CD4-positive, alpha-beta T cell treated with Interleukin-6 for 4 hours (primary cell): ENCODE results near the gene ABCA8.
"Not testable (repeated sequence)": the region's sequence is repeated elsewhere in the genome, so short reads cannot be mapped to it uniquely, and the experiment has no call there.

Source experiments
- DNase-seq: peaks from one replicate; pipeline ENCODE4 v3.0.0-alpha.2; 2020; ENCODE audit warnings: mixed read lengths

Gene ABCA8

DNA sequence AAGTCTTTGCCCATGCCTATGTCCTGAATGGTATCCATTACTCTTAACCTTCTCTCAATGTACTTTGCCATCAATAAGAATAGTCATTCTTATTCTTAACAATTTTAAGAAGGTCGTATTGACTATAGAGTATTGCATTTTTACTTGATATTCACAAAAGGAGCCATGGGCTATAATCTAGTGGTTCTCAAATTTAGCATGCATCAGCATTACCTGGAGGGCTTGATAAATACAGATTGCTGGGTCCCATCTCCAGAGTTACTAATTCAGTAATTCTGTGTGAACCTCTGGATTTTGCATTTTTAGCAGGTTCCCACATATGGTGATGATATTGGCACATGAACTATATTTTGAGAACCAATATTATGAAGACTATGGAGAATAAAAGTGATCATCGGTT, 89.6 kb downstream of the ABCA8 start:
- no peak for DNase-seq

DNA sequence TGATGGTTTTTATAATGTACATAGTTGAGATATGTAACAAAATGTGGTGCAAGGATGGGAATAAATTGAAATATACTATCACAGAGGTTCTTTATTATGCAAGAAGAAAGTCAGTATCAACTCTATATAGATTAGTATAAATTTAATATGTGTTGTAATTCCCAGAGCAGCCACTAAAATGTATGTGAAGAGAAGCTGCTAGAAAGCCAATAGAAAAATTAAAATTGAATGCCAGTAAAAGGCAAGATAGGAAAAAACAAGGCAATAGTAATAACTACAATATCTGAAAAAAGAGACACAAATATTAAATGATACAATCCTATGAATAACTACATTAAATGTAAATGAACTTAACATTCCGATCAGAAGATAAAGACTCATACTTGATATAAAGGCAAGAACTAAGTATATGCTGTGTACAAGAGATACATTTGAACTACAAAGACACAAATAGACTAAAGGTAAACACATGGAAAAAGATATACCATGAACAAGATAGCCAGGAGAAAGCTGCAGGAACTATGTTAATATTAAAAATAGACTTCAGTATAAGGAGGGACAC, 92.0 kb downstream of the ABCA8 start:
- DNase-seq: no peak

DNA sequence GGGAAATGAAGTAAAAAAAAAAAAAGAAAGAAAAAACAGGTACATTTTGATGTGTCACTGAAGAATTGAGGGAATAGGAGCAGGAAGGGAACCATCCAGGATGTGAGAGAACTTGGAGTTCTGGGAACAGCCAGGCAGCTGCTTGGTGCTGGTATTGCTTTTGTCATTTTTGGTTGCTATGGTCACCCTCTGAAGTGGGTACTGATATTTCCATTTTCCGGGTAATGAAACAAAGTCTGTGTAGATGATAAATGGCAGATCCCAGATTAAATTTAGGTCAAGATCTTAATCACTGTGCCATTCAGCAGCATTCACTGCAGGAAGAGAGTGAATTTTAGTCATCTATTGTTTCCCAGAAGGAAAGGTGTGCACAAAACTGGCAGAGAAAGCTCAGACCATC, 93.6 kb downstream of the ABCA8 start:
- no peak for DNase-seq

DNA sequence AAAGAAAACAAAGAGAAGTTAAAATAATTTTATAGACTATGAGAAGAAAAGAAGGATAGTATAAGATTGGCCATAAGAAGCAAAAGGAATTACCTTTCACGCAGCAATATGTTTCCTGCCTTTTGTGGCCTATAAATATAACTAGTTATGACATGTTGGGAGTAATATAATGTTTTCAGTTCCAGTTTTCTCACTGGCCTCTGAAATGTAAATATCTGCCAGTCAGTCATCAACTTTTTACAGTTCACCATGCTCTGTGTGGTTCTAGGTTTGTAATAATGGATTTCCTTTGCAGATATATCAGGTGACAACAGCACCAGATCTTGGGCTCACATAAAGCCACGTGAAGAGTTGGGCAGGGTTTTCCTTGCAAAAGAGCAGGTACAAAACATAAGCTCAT, 94.3 kb downstream of the ABCA8 start:
- no peak for DNase-seq

DNA sequence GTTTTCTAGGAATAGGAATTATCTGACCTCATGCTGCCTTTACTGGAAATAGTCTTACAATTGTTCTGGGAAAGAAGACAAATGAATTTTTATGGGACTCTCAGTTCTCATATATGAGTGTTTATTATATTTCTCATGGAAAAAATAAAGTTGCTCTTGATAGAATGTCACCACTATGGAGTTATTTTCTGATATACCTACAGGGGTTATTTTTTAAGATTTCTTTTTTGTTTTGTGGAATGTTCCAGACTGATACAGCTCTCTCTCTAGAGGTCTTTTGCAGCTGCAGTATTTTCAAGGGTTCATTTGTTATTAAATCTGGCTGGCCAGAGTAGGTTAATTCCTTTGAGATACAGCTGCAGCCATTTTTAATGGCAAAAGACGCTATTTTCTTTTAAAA, 100.7 kb downstream of the ABCA8 start:
- DNase-seq: no peak

DNA sequence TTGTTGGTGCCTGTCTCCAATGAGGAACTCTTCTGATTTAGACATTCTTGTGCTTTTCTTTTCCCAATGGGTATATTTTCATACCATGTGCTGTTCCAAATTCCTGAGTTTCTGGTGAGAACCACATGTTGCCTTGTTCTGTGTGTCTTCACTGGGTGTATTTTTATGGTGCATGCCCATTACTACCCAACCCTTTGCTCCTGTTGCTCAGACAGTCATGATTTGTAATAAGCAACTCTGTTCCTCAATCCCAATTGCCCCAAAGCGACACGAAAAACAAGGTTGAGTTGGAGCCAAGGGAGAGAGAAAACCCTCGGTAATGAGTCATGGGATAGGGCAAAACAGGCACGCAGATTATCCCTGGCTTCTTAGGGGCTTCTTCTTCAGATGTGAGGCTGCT, 101.8 kb downstream of the ABCA8 start:
- DNase-seq: no peak

DNA sequence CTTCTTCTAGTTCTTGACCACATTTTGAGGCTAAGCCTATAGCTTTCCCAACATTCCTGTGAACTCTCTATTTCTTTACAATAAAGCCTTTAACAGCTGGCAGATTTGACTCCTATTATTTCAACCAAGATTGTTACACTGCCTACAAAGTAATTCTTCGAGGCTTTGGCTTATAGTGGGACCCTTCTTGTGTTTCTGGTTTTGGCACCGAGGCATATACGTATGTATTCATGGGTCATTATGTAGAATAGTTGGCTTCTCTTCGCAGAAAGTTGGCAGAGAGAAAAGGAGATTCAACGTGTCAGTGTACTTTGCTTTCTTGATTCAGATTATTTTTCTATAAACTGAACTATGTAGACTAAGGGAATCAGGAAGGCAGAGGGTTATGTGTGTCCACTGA, 102.2 kb downstream of the ABCA8 start:
- DNase-seq: no peak

DNA sequence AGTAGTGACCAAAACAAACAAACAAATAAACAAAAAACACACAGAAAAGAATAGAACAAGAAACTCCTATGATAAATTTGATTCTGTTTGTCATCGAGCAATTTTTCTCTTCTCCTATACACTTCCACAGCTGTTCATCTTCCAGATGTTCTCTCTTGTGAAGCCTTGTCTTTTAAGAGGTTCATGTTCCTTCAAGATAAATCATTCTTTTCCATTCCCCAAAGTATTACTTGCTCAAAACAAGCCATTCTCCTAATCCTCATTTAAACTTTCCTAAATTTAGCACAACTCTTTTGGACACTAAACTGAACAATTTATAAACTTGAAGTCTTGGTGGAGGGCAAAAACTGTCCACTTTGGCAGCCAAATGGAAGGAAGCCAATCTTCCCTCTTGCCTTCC, 103.3 kb downstream of the ABCA8 start:
- no peak for DNase-seq

DNA sequence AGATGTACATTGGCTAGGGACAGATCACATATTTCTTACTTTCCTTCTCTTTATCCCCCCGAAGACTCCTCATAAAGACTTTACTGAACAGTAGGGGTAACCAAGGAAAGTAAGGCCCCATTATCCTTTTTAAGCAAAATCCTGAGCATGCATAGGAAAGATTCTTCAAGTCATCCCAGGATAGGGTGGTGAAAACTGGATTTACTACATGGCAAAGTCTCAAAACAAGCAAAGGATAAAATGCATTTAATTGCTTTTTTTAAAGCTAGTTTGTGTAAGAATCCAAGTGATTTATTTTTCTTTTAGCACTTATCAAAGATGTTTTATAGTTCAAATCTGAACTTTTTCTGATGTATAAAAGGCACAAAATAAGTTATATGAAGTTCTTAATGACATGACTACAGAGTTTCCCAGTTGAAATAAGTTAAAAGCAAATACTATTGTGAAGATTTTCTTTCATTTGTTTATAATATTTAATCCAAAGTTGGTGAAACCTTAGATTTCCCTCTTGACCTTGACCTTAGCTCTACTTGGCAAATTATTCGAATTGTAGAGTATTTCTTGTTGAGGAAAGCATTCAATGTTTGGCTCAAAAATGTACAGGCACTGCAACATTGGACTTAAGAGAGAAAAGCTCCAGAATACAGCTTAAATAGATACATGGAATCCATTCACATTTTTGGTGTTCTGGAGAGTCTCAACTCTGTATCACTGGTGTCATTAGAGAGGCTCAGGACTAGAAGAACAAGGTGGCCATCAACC, 104.3 kb downstream of the ABCA8 start:
- no peak for DNase-seq

DNA sequence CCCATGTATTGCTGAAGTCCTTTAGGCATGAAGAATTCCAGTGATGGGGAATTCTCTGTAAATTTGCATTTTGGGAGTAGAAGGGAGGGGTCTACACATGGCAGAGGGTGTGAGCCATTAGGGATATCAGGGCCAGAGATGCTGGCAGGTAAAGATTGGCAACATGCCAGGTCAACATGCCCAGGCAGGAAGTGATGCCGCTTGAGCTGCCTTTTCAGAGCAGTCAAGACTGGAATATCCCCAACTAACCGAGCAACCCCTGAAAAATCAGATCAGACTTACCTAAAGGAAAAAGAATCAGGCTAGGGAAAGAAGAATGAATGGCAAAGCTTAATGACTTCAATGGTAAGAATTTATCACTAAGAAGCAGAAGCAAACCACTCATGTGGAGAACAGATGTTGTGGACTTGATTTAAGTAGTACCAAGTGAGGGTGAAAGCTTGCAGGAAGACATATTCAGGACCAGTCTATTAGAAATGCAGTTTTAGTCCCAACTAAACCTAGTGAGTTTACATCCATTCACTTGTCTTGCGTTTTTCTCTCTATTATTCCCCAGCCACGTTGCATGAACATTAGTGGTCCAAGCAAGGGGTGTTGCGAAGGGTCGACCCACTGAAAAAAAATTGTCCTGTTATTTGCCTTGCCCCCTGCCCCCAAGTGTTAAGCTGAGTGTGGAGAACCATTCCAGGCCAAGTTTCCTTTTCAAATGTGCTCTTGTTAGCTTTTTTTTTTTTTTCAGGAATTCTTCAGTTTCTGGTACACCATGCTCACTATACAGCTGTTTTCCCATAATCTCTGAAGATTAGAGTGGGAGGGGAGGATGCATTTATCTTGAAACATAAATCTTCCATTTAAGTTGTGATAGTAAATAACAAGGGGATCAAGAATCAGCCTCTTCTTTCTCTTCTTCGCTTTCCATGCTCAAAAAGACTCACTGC, 105.2 kb downstream of the ABCA8 start:
- DNase-seq: no peak

DNA sequence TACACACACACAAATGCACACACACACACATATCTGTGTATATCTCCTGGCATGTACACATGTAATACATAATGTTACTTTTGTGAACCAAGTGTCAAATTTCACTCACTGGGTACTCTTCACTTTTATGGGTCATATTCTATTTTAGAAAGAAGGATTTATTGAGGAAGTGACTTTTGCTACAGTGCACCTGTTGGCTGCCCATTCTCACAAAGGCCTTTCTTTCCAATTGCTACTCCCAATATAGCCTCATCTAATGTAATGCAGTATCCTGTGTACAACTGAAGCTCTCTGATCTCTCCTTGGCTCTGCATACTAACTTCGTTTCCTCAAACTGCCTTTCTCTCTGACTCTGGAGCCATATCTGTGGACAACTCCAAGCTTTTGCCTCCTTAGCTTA, 107.5 kb downstream of the ABCA8 start:
- DNase-seq: no peak

DNA sequence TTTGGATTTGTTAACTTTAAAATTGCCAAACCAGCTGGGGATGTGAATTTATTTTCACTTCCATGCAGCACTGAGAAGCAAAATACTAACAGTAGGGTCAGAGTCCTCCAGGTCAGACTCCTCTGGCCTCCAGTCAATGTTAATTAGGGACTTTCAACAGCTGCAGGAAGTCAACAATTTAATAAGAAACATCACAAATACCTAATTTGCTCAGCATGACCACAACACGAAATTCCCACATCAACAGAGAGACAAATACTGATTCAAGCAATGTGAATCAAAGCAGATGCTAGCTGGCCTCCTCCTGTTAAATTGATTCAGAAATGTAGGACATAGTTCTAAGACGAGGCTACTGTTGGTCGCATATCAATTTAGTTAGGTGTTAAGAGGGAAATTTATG, 111.7 kb downstream of the ABCA8 start:
- DNase-seq: no peak

DNA sequence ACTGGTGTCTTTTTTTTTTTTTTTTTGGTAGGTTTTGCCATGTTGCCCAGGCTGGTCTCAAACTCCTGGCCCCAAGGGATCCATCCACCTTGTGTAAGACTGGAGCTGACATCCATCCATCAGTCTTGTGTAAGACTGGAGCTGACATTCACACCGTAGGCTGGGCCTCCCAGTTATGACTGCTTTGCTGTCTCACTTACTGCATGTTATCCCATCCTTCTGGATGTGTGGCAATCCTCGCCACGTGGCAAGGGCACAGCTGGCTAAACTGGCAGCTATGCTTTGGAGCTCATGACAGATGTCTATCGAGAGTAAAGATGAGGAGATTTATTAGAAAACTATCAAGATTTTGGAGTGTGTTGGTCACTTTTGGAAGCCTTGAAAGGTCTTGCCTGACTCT, 115.1 kb downstream of the ABCA8 start:
- no peak for DNase-seq

DNA sequence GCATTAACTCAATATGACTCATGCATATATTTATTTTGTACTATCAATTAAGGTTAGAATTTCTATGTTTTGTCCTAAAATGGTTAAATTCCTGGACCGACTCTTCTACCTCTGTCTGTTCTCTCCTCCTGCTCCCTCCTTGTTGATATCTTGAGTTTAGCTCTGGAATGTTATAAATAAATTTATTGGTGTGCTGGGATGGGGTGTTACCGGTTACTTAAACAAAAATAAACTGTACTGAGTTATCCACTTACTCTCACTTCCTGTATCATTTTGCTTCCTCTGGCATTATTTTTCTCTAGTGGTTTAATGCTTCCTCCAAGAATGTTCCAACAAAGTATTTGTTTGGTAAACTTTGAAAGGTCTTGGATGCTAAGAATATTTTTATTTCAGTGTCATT, 120.1 kb downstream of the ABCA8 start:
- no peak for DNase-seq

DNA sequence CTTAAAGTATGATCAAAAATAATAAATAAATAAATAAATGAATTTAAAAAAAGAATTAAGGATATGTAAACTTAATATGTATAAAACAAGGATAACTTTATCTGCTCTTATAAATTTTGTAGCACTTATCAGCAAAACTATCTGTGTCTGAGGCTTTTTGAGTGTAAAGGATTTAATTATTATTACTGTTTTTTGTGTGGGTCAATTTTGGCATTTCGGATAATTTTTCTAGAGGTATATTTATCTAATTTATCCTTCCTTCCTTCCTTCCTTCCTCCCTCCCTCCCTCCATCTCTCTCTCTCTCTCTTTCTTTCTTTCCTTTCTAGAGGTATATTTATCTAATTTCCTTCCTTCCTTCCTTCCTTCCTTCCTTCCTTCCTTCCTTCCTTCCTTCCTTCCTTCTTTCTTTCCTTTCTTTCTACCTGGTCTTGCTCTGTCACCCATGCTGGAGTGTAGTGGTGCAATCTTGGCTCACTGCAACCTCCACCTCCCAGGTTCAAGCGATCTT, 120.8 kb downstream of the ABCA8 start:
- no peak for DNase-seq

DNA sequence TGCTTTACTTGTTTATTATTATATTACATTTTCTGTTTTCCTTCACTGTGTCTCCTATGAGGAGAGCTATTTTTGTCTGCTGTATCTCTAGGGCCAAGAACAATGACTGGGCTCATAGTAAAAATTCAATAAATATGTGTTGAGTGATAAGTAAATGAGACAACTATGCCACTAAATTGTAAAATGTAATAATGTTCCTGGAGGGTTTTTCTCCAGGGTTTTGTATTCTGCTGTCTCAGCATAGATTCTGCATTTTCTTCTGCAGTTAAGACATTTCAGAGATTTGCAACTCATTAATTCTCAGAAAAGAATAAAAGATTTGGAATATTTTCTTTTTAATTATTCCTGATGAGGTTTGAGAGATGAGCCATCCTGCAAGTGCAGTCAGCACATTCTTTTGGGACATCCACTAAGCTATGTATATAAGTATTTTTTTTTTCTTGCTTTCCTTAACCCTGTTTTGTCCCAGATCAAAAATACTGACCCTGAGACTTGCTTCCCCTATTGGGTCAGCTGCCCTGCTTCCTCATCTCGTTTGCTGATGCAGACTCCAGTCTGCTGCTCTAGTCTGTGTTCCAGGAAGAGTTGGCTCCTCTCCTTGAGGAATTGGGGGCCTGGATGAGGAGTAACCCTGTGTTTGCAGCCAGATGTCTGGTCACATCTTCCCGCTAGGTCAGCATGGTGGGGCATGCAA, 122.9 kb downstream of the ABCA8 start:
- DNase-seq: no peak

DNA sequence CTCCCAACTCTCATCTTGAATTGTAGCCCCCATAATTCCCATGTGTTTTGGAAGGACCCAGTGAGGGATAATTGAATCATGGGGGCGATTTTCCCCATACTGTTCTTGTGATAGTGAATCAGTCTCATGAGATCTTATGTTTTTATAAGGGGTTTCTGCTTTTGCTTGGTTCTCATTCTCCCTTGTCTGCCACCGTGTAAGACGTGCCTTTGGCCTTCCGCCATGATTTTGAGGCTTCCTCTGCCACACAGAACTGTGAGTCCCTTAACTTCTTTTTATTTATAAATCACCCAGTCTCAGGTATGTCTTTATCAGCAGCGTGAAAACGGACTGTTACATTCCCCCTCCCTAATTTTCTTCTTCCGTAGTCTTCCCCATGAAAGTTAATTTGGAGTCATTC, 124.0 kb downstream of the ABCA8 start:
- DNase-seq: no peak

DNA sequence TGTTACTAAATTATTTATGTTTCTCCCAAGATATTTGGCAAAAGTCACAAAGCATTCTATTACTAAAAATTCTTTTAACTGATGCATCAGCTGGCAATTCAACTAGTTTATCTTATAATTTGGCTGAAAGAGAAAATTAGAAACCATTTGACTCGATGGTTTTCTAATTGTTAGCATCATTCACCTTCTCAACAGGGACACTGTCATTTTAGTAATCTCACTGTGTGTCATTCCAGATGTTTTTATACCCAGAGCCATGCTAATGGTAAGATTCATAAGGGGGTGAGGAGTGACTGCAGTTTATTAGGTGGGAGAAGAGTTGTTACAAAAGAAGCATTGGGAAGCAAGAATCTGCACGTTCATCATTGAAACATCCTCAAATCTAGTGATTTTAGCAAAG, 124.9 kb downstream of the ABCA8 start:
- DNase-seq: no peak

DNA sequence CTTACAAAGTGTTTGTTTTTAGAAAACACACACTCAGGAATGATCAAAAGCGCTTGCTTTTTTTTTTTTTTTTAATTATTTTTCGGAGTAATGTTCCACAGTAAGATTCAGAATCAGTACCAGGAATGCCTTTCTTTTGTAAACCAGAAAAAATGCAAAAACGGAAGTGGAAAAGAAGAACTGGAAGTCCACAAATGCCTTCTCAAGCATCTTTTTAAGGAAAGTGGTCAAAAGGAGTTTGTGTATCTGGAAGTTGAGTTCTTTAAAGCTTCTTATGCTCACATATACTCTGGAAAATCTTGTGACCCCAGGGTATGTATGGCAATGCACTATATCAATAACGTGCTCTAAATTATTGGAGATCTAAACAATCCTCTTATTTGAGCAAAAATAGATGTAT, 126.0 kb downstream of the ABCA8 start:
- DNase-seq: no peak

DNA sequence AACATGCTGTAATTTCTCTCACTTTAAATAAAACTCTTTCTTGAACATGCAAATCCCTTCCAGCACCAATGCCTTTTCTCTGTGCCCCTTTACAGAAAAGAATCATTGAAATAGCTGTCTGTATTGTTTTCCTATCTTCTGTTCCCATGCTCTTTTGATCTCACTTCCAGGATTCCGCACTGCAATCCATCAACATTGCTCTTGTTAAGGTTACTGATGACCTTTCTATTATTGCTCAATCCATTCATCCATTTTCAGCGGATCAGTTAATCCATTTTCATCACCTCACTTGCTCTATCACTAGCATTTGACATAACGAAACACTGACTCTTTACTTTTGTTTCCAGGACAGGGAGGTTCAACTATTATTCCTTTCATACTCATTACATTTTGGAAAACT, 130.5 kb downstream of the ABCA8 start:
- DNase-seq: no peak

DNA sequence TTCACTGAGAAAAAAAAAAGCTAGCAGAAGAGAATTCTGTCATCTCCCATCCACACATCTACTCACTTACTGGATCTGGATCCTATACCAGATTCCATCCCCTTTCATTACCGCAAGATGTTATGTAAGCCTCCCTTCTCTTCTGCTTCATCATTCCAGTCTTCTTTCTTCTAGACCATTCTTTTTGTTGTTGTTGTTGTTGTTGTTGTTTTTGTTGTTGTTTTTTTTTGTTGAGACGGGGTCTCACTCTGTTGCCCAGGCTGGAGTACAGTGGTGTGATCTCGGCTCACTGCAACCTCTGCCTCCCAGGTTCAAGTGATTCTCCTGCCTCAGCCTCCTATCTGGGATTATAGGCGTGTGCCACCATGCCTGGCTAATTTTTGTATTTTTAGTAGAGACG, 131.0 kb downstream of the ABCA8 start:
- DNase-seq: not testable (repeated sequence)

DNA sequence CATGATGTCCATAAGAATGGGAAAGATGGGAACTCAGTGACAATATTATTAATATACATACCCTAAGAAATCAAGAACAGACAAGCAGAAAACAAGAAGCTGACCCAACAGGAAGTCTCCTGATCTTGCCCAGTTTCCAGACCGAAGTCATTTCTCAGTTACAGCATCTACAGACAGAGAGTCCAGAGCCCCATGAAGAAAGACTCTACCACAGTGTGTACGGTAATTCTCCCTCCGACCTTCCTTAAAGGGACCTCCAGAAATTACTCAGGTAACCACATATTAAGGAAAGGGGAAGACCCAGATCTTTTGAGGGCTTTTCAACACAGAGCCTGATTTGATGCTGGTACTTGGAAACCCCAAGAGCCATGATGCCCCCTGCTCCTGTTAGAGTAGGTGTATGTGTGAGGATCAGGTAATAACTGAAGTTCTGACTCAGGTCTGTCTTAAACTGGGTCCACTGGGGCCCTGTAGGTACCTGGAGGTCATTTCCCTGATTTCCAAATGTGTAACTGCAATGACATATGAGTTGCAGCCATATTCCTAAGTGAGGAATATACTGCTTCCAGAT, 132.4 kb downstream of the ABCA8 start:
- no peak for DNase-seq
